ENCODE data around the gene FIBP. TPM values are rescaled to one million over a fixed set of nuclear protein-coding genes. Genes with fewer than 3 reads are reported as not detected.

FIBP gene
- total and polyA plus RNA-seq, 2 of the 4 experiments (the other 2 are of a cell fraction), result 141 to 182 TPM

GRCh38 chr11:65871811-65872548 is 16.3 kb downstream of the FIBP start:
- H3K27ac ChIP-seq (ENCODE audit: insufficient read depth, low read length), result peak overlapping the region; percentile 98
- H3K27me3 ChIP-seq (ENCODE audit: control insufficient read depth, insufficient read depth, low read length), result no peaks in the 10 kb centered on the region
- H3K4ac ChIP-seq (ENCODE audit: low read depth, low read length), result peak overlapping the region; percentile 97
- H3K4me2 ChIP-seq (ENCODE audit: low read depth, low read length), result peak overlapping the region; percentile 96
- peak overlapping the region; percentile 88 for H3K56ac ChIP-seq (ENCODE audit: extremely low read depth, insufficient read depth, low read length)
- H3K9me3 ChIP-seq (ENCODE audit: control insufficient read depth, insufficient read depth, low read length), result no peaks in the 10 kb centered on the region
- 0 out of 2 replicates have a peak, but pooled peaks cover 5% of the 10 kb centered on the region for H3K9me1 ChIP-seq (ENCODE audit: insufficient read depth, low read length)
- H2BK120ac ChIP-seq (ENCODE audit: low read depth, low read length), result peak overlapping the region; percentile 73
- peaks cover 41% of the 10 kb centered on the region for H3K36me3 ChIP-seq (ENCODE audit: control insufficient read depth, insufficient read depth, low read length)
- no peak overlapping the region for H2BK20ac ChIP-seq (ENCODE audit: low read depth, low read length)
- peak overlapping the region; percentile 81 for H4K91ac ChIP-seq (ENCODE audit: insufficient read depth, low read depth, low read length)
- peaks cover 14% of the 10 kb centered on the region for H3K4me1 ChIP-seq (ENCODE audit: control insufficient read depth, insufficient read depth, low read length)
- DNase-seq (no peak), ATAC-seq (ENCODE audit: low read depth) (peak; percentile 28)
- H3K79me1 ChIP-seq (ENCODE audit: low read depth in 1 of 2, low read length in 2 of 2), result peaks cover 18 to 57% of the 10 kb centered on the region in 2 experiments
- H4K5ac ChIP-seq (ENCODE audit: low read depth, low read length), result peak overlapping the region; percentile 89
- peak overlapping the region; percentile 93 for H3K23ac ChIP-seq (ENCODE audit: low read depth, low read length)
- peak overlapping the region; percentile 98 for H3K9ac ChIP-seq (ENCODE audit: low read depth, low read length)
- peak overlapping the region; percentile 99 for H2AK9ac ChIP-seq (replicated peaks; ENCODE audit: low read depth, low read length, poor library complexity)
- CTCF ChIA-PET, result interaction anchor here (1.1 to 2.1 kb wide), 3 partner anchors 13 to 16 kb away, joined by 3 to 9 read pairs (median 8); partner anchors contain the start of gene FIBP
- in situ Hi-C loops (cut with MboI; ENCODE audit: low sequenced_read_pairs), result no loop called here
- 7% methylated on average over 11 of the region's 26 CpGs; no CpG with 5 or more reads in 1 of the 2 experiments for WGBS, 2 experiments (ENCODE audit: extremely low coverage in 2 of 2, insufficient read length in 1 of 2)
- intact Hi-C loops (cut with micrococcal nuclease), result no loop called here
- H2AFZ ChIP-seq (replicated peaks; ENCODE audit: low read length, poor library complexity), result peak overlapping the region; percentile 76
- peak overlapping the region; percentile 71 for H3K18ac ChIP-seq (ENCODE audit: low read depth, low read length)
- dilution Hi-C loops (cut with HindIII; ENCODE audit: low sequenced_read_pairs, unreplicated experiment), result no loop called here
- BruUV-seq (replicated peaks), result no TSS peak
- peak overlapping the region; percentile 97 for H2BK5ac ChIP-seq (ENCODE audit: low read depth, low read length, poor library complexity, severe bottlenecking)
- peak overlapping the region; percentile 87 for H2AK5ac ChIP-seq (ENCODE audit: low read depth, low read length)
- H4K8ac ChIP-seq (ENCODE audit: low read depth in 2 of 2, low read length in 2 of 2), result peak overlapping the region; percentile 73
- POLR2A ChIA-PET (ENCODE audit: unreplicated experiment), result interaction anchor here (0.7 to 1.3 kb wide), 4 partner anchors 9 to 14 kb away, joined by 4 to 7 read pairs (median 4); no protein-coding TSS in a partner anchor
- H2BK15ac ChIP-seq (ENCODE audit: low read depth, low read length), result no peak overlapping the region; the same call in 2 of the 3 replicates
- H4K20me1 ChIP-seq (ENCODE audit: insufficient read depth, low read length), result peaks cover 27% of the 10 kb centered on the region
- peak overlapping the region; percentile 89 for H3K4me3 ChIP-seq (ENCODE audit: insufficient read depth, low read depth, low read length)
- H3K14ac ChIP-seq (replicated peaks; ENCODE audit: low read depth, low read length), result peak overlapping the region; percentile 97
- TF ChIP-seq CTCF (conservative IDR thresholded peaks at IDR 0.05; ENCODE audit: low read depth, low read length), result 0 out of 2 replicates have a peak, but pooled peaks have one; percentile 23
- no peak for TF ChIP-seq CHD1 (IDR thresholded peaks at IDR 0.05; ENCODE audit: low read depth, low read length)
- TF ChIP-seq ELK1 (IDR thresholded peaks at IDR 0.05; ENCODE audit: borderline replicate concordance, low read depth, low read length), result no peak
- TF ChIP-seq RCOR1 (IDR thresholded peaks at IDR 0.05; ENCODE audit: insufficient replicate concordance, low read length), result no peak
- TF ChIP-seq POLR2A (IDR thresholded peaks at IDR 0.05; ENCODE audit: low read depth, low read length), result no peak
- TF ChIP-seq MAFK (IDR thresholded peaks at IDR 0.05; ENCODE audit: low read depth, low read length), result no peak
- TF ChIP-seq MXI1 (IDR thresholded peaks at IDR 0.05; ENCODE audit: borderline replicate concordance, low read depth, low read length), result no peak
- 0 out of 2 replicates have a peak, but pooled peaks have one; percentile 6 for TF ChIP-seq SMC3 (IDR thresholded peaks at IDR 0.05; ENCODE audit: low read depth, low read length)
- TF ChIP-seq FOS (IDR thresholded peaks at IDR 0.05; ENCODE audit: low read depth, low read length), result no peak
- TF ChIP-seq NFE2L2 (IDR thresholded peaks at IDR 0.05; ENCODE audit: low read depth, low read length), result no peak
- no peak for TF ChIP-seq USF2 (IDR thresholded peaks at IDR 0.05; ENCODE audit: low read depth, low read length)
- peak; percentile 12; the same call in 1 of the 2 replicates for TF ChIP-seq RAD21 (IDR thresholded peaks at IDR 0.05; ENCODE audit: low read length)
- no peak for TF ChIP-seq CEBPB (IDR thresholded peaks at IDR 0.05; ENCODE audit: low read depth, low read length)
- TF ChIP-seq RFX5 (IDR thresholded peaks at IDR 0.05; ENCODE audit: low read depth, low read length), result no peak
